GM19043 (cell line): ENCODE results near the gene HPSE2.
"Not testable (repeated sequence)": the region's sequence is repeated elsewhere in the genome, so short reads cannot be mapped to it uniquely, and the experiment has no call there.

ENCODE experiments used
- ATAC-seq: cut with Tn5 transposase; IDR thresholded peaks from one replicate; pipeline ENCODE4 v1.9.1; 2021; ENCODE audit warnings: low read depth; ENCODE audit not compliant: unreplicated experiment

Gene HPSE2

GRCh38 chr10:98586096-98586495, 649.6 kb downstream of the HPSE2 start:
- ATAC-seq, result no peak

GRCh38 chr10:98582363-98582762, 653.3 kb downstream of the HPSE2 start:
- ATAC-seq, result no peak

DNA sequence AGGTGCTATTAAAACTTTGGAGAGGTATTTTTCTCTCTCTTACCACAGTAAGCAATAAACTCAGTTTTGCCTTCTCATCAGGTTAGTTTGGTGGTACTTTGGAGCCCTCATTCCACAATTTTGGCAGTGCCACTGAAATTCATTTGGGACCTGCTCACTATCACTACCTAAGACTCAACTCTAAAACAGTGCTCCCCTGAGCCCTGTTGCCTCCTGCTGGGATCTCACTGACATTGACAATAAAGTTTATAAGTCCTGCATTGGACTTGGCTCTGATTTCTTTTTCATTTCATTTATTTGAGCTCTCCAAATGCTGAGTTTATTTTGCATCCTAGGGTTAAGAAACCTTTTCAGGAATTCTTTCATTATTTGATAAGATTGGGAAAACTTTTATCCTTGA, 658.1 kb downstream of the HPSE2 start:
- ATAC-seq, result no peak

- ATAC-seq, result no peak
Observed at GRCh38 chr10:98577168-98577567, 658.5 kb downstream of the HPSE2 start.

- no peak for ATAC-seq
Observed at GRCh38 chr10:98576096-98576495, 659.6 kb downstream of the HPSE2 start.

DNA sequence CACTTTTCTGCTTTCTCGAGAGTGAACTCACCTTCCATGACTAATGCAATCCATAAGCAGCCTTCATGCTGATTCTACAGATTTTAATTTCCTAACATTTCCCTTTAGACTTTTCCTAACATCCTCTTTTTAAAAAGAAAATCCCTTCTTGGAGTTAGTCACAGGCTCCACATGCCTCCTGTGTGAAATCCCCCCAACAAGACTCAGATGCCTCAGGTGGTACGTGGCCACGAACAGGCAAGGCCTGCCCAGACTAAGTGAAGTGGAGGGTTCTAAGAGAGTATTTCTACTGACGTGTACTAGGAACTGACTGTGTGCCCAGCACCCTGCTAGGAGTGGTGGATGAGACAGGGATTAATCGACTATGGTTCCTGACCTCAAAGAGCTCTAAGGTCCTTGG, 663.1 kb downstream of the HPSE2 start:
- no peak for ATAC-seq

GRCh38 chr10:98570834-98571233, 664.8 kb downstream of the HPSE2 start:
- no peak for ATAC-seq

DNA sequence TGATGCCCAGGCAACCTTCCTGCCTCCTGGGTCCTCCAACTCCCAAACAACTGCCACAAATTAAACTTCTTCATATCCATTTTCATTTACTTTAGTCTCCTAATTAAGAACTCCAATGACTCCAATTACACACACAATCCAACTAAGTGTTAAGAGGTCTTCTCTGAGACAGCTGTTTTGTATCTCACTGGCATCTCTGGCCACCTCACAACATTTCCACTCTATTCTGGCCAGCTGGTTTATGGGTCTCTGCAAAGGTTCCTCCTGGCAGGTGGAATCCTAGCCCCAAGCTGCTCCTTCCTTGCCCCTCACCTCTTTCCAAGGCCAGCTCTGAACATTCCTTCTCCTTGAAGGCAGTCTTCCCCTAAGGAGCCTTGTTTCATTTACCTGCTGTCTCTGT, 665.8 kb downstream of the HPSE2 start:
- ATAC-seq, result no peak

DNA sequence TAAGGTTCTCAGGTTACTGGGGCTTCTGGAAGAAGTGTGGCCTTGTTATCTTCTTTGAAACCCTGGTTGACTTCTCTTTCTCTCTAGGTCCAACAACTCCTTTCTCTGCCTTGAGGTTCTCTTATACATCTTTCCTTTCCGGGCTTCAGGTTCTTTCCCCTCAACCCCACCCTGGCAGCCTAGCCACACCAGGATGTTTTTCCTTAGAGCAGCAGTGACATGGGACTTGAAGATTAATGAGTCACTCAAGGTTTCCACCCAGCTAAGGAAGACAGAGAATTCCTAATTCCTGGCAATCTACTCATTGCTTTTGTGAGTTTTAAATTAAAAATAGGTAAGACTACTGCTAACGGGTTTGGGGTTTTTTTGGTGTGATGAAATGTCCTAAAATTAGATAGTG, 667.1 kb downstream of the HPSE2 start:
- ATAC-seq, result no peak

DNA sequence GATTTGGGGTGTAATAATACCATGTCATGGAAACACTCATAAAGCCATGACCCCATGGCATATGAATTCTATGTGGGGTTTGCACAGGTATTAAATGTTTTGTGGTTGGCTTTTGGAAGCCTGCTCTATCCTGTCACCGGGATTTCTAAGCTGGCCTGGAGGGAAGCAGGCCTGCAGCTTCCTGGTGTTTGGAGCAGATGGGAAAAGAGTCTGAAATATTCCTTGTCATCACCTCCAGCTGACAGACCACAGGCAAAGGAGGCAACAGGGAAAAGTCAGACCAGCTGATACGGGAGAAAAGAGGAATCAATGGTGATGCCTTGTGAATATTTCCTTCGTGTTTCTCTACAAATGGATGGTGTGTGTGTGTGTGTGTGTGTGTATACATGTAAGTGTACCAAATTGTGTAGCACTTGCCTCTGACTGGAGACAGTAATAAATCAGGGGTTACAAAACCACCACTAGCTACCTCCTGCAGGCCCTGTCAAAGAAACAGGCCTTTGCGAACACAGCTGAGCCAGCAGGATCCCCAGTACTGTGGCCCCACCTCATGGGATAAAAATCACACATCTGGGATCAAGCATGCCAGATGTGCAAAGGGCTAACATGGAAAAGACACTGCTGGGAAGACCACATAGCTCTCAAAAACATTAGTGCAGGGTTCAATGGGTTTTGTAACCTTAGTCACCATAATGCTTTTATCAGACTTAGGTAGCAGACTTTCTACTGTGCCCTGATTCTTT, 668.1 kb downstream of the HPSE2 start:
- no peak for ATAC-seq

GRCh38 chr10:98563811-98564210, 671.8 kb downstream of the HPSE2 start:
- ATAC-seq, result no peak

DNA sequence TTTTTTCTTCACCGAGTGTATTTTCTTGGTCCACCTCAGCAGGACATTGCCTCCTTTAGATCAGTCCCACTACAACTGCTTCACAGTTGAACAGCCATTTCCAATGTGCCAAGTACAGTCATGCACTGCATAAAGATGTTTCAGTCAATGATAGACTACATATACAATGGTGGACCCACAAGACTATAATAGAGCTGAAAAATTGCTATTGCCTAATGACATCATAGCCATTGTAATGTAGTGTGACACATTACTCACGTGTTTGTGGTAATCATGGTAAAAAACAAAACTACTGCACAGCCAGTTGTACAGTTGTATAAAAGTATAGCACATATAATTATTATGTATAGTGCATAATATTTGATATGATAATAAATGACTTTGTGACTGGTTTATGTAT, 675.1 kb downstream of the HPSE2 start:
- no peak for ATAC-seq

DNA sequence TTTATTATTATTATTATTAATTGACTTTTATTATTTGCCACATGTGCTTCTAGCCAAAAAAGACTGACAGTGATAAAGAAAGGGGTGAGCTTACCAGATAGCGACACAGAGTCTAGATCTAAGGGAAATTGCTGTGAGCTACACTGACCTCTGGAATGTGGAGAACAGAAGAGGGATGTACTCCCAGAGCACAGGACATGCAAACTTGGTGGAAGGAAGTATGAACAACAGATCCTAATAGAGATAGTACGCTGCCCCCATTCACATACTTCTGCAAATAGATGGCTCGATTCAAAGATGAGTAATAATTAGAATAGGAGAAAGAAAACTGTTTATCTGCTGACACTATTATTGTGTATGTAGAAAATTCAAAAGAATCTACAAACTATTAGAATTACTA, 679.6 kb downstream of the HPSE2 start:
- ATAC-seq, result no peak

DNA sequence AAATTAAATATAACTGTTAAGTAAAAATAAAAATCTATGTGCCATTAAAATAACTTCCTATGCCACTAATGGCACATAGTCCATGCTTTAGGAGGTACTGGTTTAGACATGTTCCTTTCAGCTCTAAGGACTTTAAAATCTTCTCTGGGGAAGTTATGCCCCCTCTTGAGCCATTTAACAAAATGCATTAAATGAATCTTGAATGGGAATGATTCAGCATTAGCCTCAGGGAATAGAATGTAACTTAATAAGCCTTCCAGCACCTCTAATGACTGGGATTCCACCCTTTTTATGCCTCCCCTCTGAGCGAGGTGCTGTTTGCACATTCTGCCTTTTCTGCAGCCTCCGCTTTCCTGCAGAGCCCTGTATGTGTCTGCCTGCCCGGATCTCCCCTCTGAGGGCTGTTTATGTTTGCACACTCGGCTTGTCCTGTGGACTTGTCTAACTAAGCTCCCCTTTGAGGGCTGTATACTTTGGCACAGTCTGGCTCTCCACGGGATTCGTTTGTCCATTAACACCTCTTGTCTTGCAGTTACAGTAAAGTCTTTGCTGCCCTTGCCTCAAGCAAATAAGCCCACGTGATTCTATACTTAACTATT, 680.5 kb downstream of the HPSE2 start:
- no peak for ATAC-seq

- not testable (repeated sequence) for ATAC-seq
Observed at GRCh38 chr10:98541561-98541960, 694.1 kb downstream of the HPSE2 start.

GRCh38 chr10:98539578-98539977, 696.1 kb downstream of the HPSE2 start:
- ATAC-seq, result no peak

GRCh38 chr10:98538472-98538871, 697.2 kb downstream of the HPSE2 start:
- no peak for ATAC-seq

DNA sequence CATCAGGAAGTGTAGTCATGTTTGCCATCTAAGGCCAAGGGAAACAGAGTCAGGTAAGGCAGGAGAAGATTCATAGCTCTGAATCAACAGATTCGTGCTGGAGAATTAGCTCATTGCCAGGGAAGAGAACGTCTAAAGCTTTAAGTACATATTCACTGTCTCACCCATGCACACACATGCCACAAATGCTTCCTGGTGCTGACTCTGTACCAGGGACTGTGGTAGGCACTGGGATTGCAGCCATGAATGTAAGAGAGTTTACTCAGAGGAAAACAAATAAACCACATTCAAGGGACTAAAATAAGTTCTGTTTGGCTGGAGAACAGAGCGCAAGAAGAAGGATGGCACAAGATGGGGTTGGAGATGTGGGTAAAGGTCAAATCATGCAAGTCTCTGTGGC, 699.1 kb downstream of the HPSE2 start:
- no peak for ATAC-seq

GRCh38 chr10:98533746-98534445, 701.8 kb downstream of the HPSE2 start:
- no peak for ATAC-seq

DNA sequence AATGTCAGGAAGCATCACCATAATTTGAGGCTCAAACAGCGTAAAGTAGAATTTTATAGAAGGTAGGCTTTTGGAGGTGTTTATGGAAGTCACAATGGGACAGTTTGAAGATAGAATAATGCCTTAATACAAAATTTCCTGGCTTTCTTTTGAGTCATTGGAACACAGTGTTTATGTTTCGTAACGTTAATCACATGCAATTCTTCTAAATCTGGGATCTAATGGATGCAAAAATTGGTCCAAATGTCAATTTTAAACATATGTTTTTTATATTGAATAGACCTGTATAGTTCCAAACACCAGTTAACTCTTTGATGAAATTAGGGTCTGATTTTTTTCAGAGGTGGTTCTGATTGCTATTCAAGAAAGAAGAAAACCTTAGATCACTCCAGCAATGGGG, 702.4 kb downstream of the HPSE2 start:
- ATAC-seq, result no peak

DNA sequence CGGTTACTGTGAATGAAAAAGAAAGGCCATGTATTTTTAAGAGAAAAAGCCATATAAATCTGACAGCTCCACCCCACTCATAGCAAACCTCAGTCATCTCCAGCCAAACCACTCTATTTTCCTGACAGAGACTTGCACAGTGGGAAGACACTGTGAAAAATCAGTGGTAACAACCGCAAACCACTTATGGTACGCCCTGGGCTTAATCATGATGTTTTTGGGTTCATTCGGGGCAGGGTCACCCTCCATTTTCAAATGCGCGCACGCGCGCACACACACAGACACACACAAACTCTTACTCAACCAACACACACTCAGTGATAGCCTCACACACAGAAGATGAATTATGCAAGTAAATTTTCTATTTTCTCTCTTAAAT, 706.9 kb downstream of the HPSE2 start:
- ATAC-seq, result no peak
